Osteoblast (primary cell): ENCODE data around the gene TRIM71. TPM values are rescaled to one million over a fixed set of nuclear protein-coding genes. Genes with fewer than 3 reads are reported as not detected.
"Not testable (repeated sequence)": the region's sequence is repeated elsewhere in the genome, so short reads cannot be mapped to it uniquely, and the experiment has no call there.

Experiments
- DNase-seq: peaks from one replicate; pipeline ENCODE4 v3.0.0; 2011; ENCODE audit warnings: low spot score, mixed read lengths; ENCODE audit not compliant: insufficient read length; ENCODE audit errors: missing footprints
- H2AFZ ChIP-seq: 2 replicates; pipeline ENCODE4 v1.6.0; 2011; ENCODE audit warnings: mild to moderate bottlenecking, low read length
- H3K27ac ChIP-seq: 2 replicates; pipeline ENCODE4 v1.5.1; 2011; ENCODE audit warnings: mild to moderate bottlenecking, low read depth, low read length, moderate library complexity
- H3K27me3 ChIP-seq: 2 replicates; pipeline ENCODE4 v1.6.0; 2012; ENCODE audit warnings: mild to moderate bottlenecking, control low read depth, inconsistent platforms, low read length, moderate library complexity; ENCODE audit not compliant: insufficient read depth
- H3K36me3 ChIP-seq: 2 replicates; pipeline ENCODE4 v1.5.1; 2011; ENCODE audit warnings: mild to moderate bottlenecking, low read length, control low read depth, moderate library complexity; ENCODE audit not compliant: insufficient read depth
- H3K4me1 ChIP-seq: 2 replicates; pipeline ENCODE4 v1.5.1; 2011; ENCODE audit warnings: mild to moderate bottlenecking, low read length, control low read depth, moderate library complexity; ENCODE audit not compliant: insufficient read depth
- H3K4me2 ChIP-seq: 2 replicates; pipeline ENCODE4 v1.6.0; 2011; ENCODE audit warnings: mild to moderate bottlenecking, low read length; ENCODE audit not compliant: insufficient read depth
- H3K4me3 ChIP-seq: fragments of 200-600 bp; sonication (generic); 3 replicates; pipeline ENCODE4 v1.5.1; 2012; ENCODE audit warnings: mild to moderate bottlenecking, low read length, inconsistent platforms; ENCODE audit not compliant: insufficient read depth
- H3K79me2 ChIP-seq: 2 replicates; pipeline ENCODE4 v1.6.0; 2012; ENCODE audit warnings: mild to moderate bottlenecking, low read length, control low read depth, inconsistent platforms; ENCODE audit not compliant: insufficient read depth
- H3K9me3 ChIP-seq: 2 replicates; pipeline ENCODE4 v1.5.1; 2011; ENCODE audit warnings: low read depth, low read length, control low read depth
- H4K20me1 ChIP-seq: 2 replicates; pipeline ENCODE4 v1.6.0; 2012; ENCODE audit warnings: mild to moderate bottlenecking, low read length, control low read depth; ENCODE audit not compliant: insufficient read depth
- total RNA-seq: library from RNA; depleted of rRNA; stranded (reverse); fragments of >200 nt; gene quantifications from 2 replicates; pipeline ENCODE4 v1.2.3, GENCODE V29; 2012
- TF ChIP-seq, protein P1 (sequence below): IDR thresholded peaks from 2 replicates; pipeline ENCODE4 v1.5.1; 2011; ENCODE audit warnings: mild to moderate bottlenecking, low read depth, low read length, moderate library complexity; ENCODE audit errors: extremely low read depth

TRIM71 gene
- total RNA-seq, 1 donor, result not detected

DNA sequence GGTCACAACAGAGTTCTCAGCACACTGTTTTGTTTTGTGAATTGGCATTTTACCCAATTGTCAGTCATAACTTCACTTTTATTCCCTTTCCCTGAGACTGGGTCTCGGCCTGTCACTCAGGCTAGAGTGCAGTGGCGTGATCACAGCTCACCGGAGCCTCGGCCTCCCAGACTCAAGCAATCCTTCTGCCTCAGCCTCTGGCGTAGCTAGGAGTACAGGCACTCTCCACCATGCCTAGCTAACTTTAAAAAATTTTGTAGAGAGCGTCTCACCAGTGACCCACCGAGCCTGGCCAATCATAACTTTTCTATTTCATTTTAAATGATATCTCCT lies 26.5 kb downstream of the TRIM71 start:
- Histone ChIP-seq H3K4me2 (no peak overlapping the region), H3K27me3 (peaks cover 7% of the 10 kb centered on the region), H3K9me3 (no peaks in the 10 kb centered on the region), H2AFZ (no peak overlapping the region), H3K36me3 (no peaks in the 10 kb centered on the region), H3K4me1 (peaks cover 3% of the 10 kb centered on the region), H3K27ac (no peak overlapping the region), H3K79me2 (no peaks in the 10 kb centered on the region), H4K20me1 (no peaks in the 10 kb centered on the region), H3K4me3 (no peak overlapping the region)
- DNase-seq, result no peak
- TF ChIP-seq, protein P1, sequence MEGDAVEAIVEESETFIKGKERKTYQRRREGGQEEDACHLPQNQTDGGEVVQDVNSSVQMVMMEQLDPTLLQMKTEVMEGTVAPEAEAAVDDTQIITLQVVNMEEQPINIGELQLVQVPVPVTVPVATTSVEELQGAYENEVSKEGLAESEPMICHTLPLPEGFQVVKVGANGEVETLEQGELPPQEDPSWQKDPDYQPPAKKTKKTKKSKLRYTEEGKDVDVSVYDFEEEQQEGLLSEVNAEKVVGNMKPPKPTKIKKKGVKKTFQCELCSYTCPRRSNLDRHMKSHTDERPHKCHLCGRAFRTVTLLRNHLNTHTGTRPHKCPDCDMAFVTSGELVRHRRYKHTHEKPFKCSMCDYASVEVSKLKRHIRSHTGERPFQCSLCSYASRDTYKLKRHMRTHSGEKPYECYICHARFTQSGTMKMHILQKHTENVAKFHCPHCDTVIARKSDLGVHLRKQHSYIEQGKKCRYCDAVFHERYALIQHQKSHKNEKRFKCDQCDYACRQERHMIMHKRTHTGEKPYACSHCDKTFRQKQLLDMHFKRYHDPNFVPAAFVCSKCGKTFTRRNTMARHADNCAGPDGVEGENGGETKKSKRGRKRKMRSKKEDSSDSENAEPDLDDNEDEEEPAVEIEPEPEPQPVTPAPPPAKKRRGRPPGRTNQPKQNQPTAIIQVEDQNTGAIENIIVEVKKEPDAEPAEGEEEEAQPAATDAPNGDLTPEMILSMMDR, result no peak

DNA sequence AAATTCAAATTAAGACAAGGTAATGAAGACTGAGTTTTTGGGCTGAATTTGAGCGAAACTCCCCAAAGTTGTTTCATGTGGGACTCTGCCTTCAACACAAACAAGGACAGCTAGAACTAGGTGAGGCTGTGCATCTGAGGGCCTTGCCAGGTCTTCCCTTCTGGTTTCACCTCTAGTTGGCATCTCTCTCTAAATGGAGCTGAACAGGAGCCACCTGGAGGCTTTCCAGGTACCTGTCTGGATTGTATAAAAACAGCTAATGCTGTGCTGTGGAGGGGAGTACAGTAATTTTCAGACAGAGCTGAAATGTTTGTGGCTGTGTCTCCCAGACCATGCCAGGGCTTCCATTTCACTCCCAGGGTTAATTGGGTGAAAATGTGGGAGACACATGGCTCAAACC lies 27.1 kb downstream of the TRIM71 start:
- H3K4me3 ChIP-seq, result no peak overlapping the region
- H3K79me2 ChIP-seq, result no peaks in the 10 kb centered on the region
- H3K27me3 ChIP-seq, result peaks cover 7% of the 10 kb centered on the region
- H3K36me3 ChIP-seq, result no peaks in the 10 kb centered on the region
- TF ChIP-seq, protein P1, result no peak
- peaks cover 3% of the 10 kb centered on the region for H3K4me1 ChIP-seq
- no peak overlapping the region for H2AFZ ChIP-seq
- no peak overlapping the region for H3K27ac ChIP-seq
- no peak for DNase-seq
- H3K4me2 ChIP-seq, result no peak overlapping the region
- no peaks in the 10 kb centered on the region for H4K20me1 ChIP-seq
- H3K9me3 ChIP-seq, result no peaks in the 10 kb centered on the region

DNA sequence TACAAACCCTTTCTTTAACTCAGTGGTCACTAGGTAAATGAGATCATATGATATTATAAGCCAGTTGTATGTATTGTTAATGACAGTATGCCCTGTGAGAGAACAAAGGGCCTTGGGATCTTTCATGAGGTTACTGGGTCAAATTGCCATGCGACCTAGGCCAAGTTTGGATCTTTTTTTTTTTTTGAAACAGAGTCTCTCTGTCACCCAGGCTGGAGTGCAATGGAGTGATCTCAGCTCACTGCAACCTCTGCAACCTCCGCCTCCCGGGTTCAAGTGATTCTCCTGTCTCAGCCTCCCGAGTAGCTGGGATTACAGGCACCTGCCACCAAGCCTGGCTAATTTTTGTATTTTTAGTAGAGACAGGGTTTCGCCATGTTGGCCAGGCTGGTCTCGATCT lies 27.7 kb downstream of the TRIM71 start:
- not testable (repeated sequence) for H3K9me3 ChIP-seq, H2AFZ ChIP-seq, H3K27ac ChIP-seq, H3K4me3 ChIP-seq, DNase-seq, H3K4me1 ChIP-seq, H3K27me3 ChIP-seq, H3K36me3 ChIP-seq, H3K79me2 ChIP-seq, H3K4me2 ChIP-seq, H4K20me1 ChIP-seq

DNA sequence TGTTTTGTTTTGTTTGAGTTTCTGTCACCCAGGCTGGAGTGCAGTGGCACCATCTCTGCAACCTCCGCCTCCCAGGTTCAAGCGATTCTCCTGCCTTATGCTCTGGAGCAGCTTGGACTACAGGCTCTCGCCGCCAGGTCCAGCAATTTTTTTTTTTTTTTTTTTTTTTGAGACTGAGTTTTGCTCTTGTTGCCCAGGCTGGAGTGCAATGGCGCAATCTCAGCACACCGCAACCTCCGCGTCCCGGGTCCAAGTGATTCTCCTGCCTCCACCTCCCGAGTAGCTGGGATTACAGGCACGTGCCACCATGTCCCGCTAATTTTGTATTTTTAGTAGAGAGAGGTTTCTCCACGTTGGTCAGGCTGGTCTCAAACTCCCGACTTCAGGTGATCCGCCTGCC lies 29.2 kb downstream of the TRIM71 start:
- DNase-seq, H3K9me3 ChIP-seq, H2AFZ ChIP-seq, H3K79me2 ChIP-seq, H3K4me2 ChIP-seq, H3K36me3 ChIP-seq, H4K20me1 ChIP-seq, H3K4me1 ChIP-seq, H3K27me3 ChIP-seq, H3K27ac ChIP-seq, H3K4me3 ChIP-seq: not testable (repeated sequence)

DNA sequence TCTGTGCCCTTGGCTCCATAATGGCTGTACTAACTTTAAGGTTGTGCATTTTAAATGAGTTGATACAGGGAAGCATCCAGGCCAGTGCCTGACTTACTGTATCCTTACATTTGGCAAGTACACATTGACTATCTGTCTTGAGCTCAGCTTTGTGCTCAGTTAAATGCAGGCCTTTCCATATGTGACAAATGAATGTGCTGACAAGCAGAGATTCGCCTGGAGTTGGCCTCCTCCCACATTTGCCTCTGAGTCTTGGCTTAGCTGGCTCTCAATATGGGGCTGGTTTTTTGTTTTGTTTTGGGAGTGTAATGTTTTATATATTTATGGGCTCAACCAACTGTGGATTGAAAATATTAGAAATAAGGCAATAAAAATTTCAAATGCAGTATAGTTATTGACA lies 29.7 kb downstream of the TRIM71 start:
- no peaks in the 10 kb centered on the region for H3K9me3 ChIP-seq
- no peak overlapping the region for H3K4me2 ChIP-seq
- no peaks in the 10 kb centered on the region for H3K79me2 ChIP-seq
- peaks cover 7% of the 10 kb centered on the region for H3K27me3 ChIP-seq
- no peak overlapping the region for H2AFZ ChIP-seq
- DNase-seq, result no peak
- H3K27ac ChIP-seq, result no peak overlapping the region
- no peak overlapping the region for H3K4me3 ChIP-seq
- H3K4me1 ChIP-seq, result no peaks in the 10 kb centered on the region
- TF ChIP-seq, protein P1, result no peak
- no peaks in the 10 kb centered on the region for H3K36me3 ChIP-seq
- H4K20me1 ChIP-seq, result no peaks in the 10 kb centered on the region
